ENCODE data around the gene PXK. TPM values are rescaled to one million over a fixed set of nuclear protein-coding genes. Genes with fewer than 3 reads are reported as not detected.

PXK gene
- total RNA-seq, 1 donor from 2014 or later = 47.6 TPM

DNA sequence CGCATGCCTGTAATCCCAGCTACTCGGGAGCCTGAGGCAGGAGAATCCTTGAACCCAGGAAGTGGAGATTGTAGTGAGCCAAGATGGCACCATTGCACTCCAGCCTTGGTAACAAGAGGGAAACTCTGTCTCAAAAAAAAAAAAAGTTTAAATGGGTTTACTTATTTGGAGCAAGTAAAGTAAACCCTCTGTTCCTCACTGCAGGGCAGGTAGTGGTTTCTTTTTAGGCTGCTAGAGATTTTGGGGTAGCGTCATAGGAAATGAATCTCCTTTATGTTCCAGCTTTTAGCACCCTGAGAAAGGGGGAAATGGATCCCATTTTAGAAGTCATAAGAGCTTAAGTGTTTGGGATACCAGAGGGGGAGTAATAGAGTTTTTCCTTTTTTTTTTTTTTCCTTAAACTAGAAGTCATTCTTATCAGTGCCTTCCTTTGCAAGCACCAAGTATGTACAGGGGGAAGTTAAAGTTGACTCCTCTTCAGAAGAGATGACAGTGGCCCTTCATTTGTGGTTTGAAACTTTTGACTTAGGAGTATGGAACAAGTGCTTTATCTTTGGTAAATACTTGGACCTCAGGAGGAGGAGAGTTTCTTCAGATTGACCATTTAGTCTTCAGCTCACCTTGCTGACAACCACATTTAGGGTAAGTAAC lies 8.0 kb downstream of the PXK start:
- H3K36me3 Mint-ChIP-seq (ENCODE audit: low read depth) = peaks cover 53% of the 10 kb centered on the region

DNA sequence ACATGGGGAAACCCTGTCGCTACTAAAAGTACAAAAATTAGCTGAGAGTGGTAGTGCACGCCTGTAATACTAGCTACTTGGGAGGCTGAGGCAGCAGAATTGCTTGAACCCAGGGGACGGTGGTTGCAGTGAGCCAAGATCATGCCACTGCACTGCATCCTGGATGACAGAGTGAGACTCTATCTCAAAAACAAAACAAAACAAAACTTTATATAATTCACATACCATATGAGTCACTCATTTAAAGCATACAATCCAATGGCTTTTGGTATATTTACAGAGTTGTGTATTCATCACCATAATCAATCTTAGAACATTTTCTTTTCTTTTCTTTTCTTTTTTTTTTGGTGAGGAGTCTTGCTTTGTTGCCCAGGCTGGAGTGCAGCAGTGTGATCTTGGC lies 8.7 kb downstream of the PXK start:
- intact Hi-C loops (cut with micrococcal nuclease) = no loop called here
- Mint-ChIP-seq H3K4me1 (ENCODE audit: low read depth) (peaks cover 35% of the 10 kb centered on the region), H3K9me3 (no peaks in the 10 kb centered on the region), H3K27ac (peak overlapping the region; percentile 71), H3K27me3 (ENCODE audit: low read depth) (no peaks in the 10 kb centered on the region), H3K4me3 (ENCODE audit: low read depth) (no peak overlapping the region), H3K36me3 (ENCODE audit: low read depth) (peaks cover 52% of the 10 kb centered on the region)
- no peak for DNase-seq (ENCODE audit: low spot score)

More for the DNA sequence above, 8.0 kb downstream of the PXK start:
- Mint-ChIP-seq H3K4me1 (ENCODE audit: low read depth) (peaks cover 34% of the 10 kb centered on the region), H3K27ac (peak overlapping the region; percentile 71), H3K4me3 (ENCODE audit: low read depth) (no peak overlapping the region), H3K27me3 (ENCODE audit: low read depth) (no peaks in the 10 kb centered on the region), H3K9me3 (no peaks in the 10 kb centered on the region)
- DNase-seq (ENCODE audit: low spot score) = no peak
- intact Hi-C loops (cut with micrococcal nuclease) = no loop called here

DNA sequence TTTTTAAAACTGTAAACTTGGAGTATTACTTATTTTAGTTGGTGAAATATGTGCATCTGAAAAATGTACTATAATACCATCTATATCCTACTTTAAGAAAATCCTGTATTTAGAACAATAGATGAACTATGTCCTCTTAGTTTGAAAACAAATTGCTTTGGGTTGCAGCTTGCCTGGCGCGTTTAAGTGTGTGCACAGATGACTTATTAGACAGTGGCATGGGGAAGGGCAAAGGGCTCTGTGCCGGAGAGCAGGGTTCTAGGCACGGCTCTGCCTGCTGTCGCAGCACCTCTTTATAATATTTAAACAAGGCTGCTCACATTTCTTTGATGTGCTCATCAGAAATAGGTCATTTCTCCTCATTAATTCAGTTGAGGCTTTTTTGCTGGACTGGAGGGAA lies 10.0 kb downstream of the PXK start:
- H3K9me3 Mint-ChIP-seq = no peaks in the 10 kb centered on the region
- peaks cover 34% of the 10 kb centered on the region for H3K4me1 Mint-ChIP-seq (ENCODE audit: low read depth)
- no peaks in the 10 kb centered on the region for H3K27me3 Mint-ChIP-seq (ENCODE audit: low read depth)
- intact Hi-C loops (cut with micrococcal nuclease) = no loop called here
- no peak overlapping the region for H3K4me3 Mint-ChIP-seq (ENCODE audit: low read depth)
- no peak for DNase-seq (ENCODE audit: low spot score)
- H3K36me3 Mint-ChIP-seq (ENCODE audit: low read depth) = peaks cover 52% of the 10 kb centered on the region
- H3K27ac Mint-ChIP-seq = no peak overlapping the region

DNA sequence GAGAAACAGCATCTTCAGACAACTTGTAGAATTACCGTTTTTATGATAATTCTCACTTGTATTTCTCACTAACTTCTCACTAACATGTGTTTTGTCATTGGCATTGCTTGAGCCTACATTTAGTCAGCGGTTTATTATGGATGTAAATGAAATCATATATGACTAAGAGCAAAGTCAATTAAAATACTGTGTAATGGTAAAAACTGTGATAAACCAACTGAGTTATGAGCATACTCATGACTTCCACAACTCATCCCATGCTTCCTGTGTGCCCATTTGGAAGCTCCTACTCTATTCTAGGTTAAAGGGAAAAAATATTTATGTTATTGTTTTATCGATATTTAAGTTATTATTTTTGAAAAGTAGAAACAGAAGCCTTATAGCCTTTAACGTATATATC lies 12.8 kb downstream of the PXK start:
- no peak for DNase-seq (ENCODE audit: low spot score)
- Mint-ChIP-seq H3K27ac (peak overlapping the region; percentile 63), H3K36me3 (ENCODE audit: low read depth) (peaks cover 56% of the 10 kb centered on the region), H3K4me1 (ENCODE audit: low read depth) (peaks cover 52% of the 10 kb centered on the region), H3K4me3 (ENCODE audit: low read depth) (no peak overlapping the region), H3K27me3 (ENCODE audit: low read depth) (no peaks in the 10 kb centered on the region), H3K9me3 (no peaks in the 10 kb centered on the region)
- intact Hi-C loops (cut with micrococcal nuclease) = no loop called here

DNA sequence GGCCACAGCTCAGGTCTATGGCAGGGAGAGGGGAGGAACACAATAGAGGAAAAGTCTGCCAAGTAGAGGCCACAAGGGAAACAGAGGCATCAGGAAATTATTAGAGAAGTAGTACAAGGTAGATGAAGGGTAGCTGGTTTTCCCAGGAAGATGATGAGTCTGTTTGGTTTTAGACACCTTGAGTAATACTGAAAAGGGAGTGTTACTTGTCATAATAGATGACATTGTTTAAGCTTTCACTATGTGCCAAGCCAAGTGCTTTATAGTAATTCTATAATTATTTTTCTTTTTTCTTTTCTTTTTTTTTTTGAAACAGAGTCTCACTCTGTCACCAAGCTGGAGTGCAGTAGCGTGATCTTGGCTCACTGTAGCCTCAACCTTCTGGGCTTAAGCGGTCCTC lies 13.7 kb downstream of the PXK start:
- Mint-ChIP-seq H3K27me3 (ENCODE audit: low read depth) (no peaks in the 10 kb centered on the region), H3K4me1 (ENCODE audit: low read depth) (peaks cover 49% of the 10 kb centered on the region)
- intact Hi-C loops (cut with micrococcal nuclease) = loop anchor here (1.0 kb wide), 1 partner anchor 11 kb away; no protein-coding TSS in a partner anchor

DNA sequence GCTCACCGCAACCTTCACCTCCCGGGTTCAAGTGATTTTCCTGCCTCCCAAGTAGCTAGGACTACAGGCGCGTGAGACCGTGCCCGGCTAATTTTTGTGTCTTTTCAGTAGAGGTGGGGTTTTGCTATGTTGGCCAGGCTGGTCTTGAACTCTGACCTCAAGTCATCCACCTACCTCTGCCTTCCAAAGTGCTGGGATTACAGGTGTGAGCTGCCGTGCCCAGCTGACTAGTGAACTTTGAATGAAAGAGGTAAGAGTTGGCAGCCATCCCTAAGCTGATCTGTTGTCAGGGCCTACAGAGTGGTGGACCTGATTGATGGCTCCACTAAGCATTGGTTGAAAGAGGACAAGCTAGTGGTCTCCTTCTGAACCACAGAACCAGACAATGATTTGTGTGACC lies 15.3 kb downstream of the PXK start:
- H3K4me3 Mint-ChIP-seq (ENCODE audit: low read depth) = no peak overlapping the region
- H3K36me3 Mint-ChIP-seq (ENCODE audit: low read depth) = peaks cover 49% of the 10 kb centered on the region
- intact Hi-C loops (cut with micrococcal nuclease) = no loop called here
- no peaks in the 10 kb centered on the region for H3K27me3 Mint-ChIP-seq (ENCODE audit: low read depth)
- peak overlapping the region; percentile 53 for H3K27ac Mint-ChIP-seq
- H3K9me3 Mint-ChIP-seq = no peaks in the 10 kb centered on the region
- DNase-seq (ENCODE audit: low spot score) = no peak
- peaks cover 60% of the 10 kb centered on the region for H3K4me1 Mint-ChIP-seq (ENCODE audit: low read depth)

More for the DNA sequence above, 13.7 kb downstream of the PXK start:
- Mint-ChIP-seq H3K36me3 (ENCODE audit: low read depth) (peaks cover 47% of the 10 kb centered on the region), H3K4me3 (ENCODE audit: low read depth) (no peak overlapping the region), H3K9me3 (no peaks in the 10 kb centered on the region), H3K27ac (peak overlapping the region; percentile 63)
- no peak for DNase-seq (ENCODE audit: low spot score)

DNA sequence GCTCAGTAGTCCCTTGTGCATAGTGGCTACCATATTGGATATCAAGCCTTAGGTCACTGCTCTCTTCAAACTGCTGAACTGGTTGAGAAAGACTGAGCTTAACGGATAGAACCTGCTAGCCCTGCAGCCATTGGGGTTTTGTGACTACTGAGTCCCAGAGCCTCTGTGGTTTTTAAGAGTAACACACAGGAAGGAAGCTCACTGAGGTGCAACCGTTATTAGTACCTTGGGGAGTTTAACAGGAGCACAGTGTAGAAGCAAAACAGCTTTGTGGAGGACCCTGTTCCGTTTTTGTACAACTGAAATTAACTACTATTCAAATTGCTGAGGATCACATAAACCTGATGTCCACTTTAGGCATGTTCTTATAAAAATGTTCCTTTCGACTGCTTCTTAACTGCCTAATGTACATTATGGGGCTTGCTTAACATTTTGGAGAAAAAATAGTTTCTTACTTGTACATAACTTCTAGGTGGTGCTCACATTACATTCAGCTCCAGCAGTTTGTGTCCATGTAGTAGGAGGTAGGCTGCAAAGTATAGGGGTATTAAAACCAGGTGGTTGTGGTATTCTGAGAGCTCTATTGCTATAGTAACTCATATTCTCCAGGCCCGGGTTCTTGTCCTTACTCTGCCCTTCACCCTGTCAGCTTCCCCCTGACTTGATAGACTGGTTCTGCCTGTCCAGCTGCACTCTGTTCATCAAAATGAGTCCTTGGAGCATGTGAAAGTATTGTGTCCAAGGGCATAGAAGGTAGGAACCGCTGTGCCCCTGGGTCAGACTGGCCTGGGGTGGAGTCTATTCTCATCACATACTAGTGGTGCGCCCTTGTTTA lies 17.3 kb downstream of the PXK start:
- no peaks in the 10 kb centered on the region for H3K27me3 Mint-ChIP-seq (ENCODE audit: low read depth)
- H3K9me3 Mint-ChIP-seq = no peaks in the 10 kb centered on the region
- H3K36me3 Mint-ChIP-seq (ENCODE audit: low read depth) = peaks cover 46% of the 10 kb centered on the region
- intact Hi-C loops (cut with micrococcal nuclease) = loop anchor here (10.0 kb wide), 1 partner anchor 85 kb away; no protein-coding TSS in a partner anchor
- peaks cover 67% of the 10 kb centered on the region for H3K4me1 Mint-ChIP-seq (ENCODE audit: low read depth)
- peak overlapping the region; percentile 27 for H3K4me3 Mint-ChIP-seq (ENCODE audit: low read depth)
- peak overlapping the region; percentile 82 for H3K27ac Mint-ChIP-seq
- no peak for DNase-seq (ENCODE audit: low spot score)

DNA sequence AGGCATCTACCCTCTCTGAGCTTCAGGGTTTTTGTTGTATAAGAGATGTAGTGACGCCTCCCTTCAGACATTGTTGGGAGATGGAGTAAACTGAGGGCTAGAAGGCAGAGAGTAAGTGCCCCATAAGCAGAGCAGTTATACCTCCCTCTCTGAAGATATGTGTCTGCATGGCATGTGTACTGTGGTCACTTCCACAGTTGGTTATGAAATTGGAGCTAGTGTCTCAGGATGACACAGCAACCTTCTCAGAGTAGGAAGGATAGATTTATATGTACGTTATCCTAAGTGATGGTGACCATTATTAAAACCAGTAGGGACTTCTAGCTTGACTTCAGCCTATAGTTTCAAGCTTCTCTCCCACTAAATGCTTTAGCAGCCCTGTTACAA lies 17.9 kb downstream of the PXK start:
- peak overlapping the region; percentile 82 for H3K27ac Mint-ChIP-seq
- H3K36me3 Mint-ChIP-seq (ENCODE audit: low read depth) = peaks cover 46% of the 10 kb centered on the region
- H3K9me3 Mint-ChIP-seq = no peaks in the 10 kb centered on the region
- intact Hi-C loops (cut with micrococcal nuclease) = loop anchor here (10.0 kb wide), 1 partner anchor 86 kb away; no protein-coding TSS in a partner anchor
- peaks cover 72% of the 10 kb centered on the region for H3K4me1 Mint-ChIP-seq (ENCODE audit: low read depth)
- DNase-seq (ENCODE audit: low spot score) = no peak
- no peaks in the 10 kb centered on the region for H3K27me3 Mint-ChIP-seq (ENCODE audit: low read depth)
- H3K4me3 Mint-ChIP-seq (ENCODE audit: low read depth) = peak overlapping the region; percentile 27

DNA sequence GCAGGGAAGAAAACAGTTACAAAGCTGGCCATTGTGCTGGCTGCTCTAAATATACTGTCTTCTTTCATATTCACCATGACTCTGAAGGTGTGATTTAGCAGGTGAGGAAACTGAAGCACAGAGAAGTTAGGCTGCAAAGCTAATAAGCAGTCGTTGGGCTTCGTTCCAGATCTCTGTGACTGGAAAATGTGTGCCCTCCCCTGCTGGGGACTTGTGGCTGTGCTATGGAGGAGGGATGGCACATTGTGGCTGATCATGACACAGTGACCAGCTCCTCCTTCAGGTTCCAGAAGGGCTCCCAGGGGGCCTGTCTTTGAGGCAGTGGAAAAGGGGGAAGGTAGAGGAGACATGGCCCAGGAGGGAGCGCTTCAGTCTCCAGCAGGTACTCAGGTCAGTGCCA lies 19.2 kb downstream of the PXK start:
- H3K27me3 Mint-ChIP-seq (ENCODE audit: low read depth) = no peaks in the 10 kb centered on the region
- H3K36me3 Mint-ChIP-seq (ENCODE audit: low read depth) = peaks cover 42% of the 10 kb centered on the region
- intact Hi-C loops (cut with micrococcal nuclease) = loop anchor here (10.0 kb wide), 1 partner anchor 87 kb away; no protein-coding TSS in a partner anchor
- H3K4me1 Mint-ChIP-seq (ENCODE audit: low read depth) = peaks cover 76% of the 10 kb centered on the region
- no peak for DNase-seq (ENCODE audit: low spot score)
- no peaks in the 10 kb centered on the region for H3K9me3 Mint-ChIP-seq
- peak overlapping the region; percentile 87 for H3K27ac Mint-ChIP-seq
- H3K4me3 Mint-ChIP-seq (ENCODE audit: low read depth) = peak overlapping the region; percentile 65

DNA sequence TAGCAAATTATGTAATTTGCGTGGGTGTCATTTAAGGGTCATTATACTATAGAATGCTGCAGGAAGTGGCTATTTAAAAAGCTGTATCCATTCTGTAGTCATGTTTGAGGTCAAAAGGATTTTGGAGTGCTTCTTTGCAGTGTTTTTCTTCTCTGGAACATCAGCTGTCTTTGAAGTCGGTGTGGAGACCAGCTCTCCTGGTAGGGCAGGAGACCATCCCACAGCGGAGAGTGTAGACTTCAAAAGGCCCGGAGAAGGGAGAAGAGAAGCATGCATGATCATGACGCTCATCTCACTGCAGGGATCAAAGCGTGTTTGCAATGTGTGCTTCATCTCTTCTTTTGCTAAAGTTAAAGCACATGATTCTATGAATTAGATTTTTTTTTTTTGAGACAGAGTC lies 19.9 kb downstream of the PXK start:
- peaks cover 77% of the 10 kb centered on the region for H3K4me1 Mint-ChIP-seq (ENCODE audit: low read depth)
- peak overlapping the region; percentile 87 for H3K27ac Mint-ChIP-seq
- H3K27me3 Mint-ChIP-seq (ENCODE audit: low read depth) = no peaks in the 10 kb centered on the region
- H3K36me3 Mint-ChIP-seq (ENCODE audit: low read depth) = peaks cover 38% of the 10 kb centered on the region
- H3K9me3 Mint-ChIP-seq = no peaks in the 10 kb centered on the region
- H3K4me3 Mint-ChIP-seq (ENCODE audit: low read depth) = peak overlapping the region; percentile 82
- intact Hi-C loops (cut with micrococcal nuclease) = loop anchor here (10.0 kb wide), 1 partner anchor 88 kb away; no protein-coding TSS in a partner anchor
- DNase-seq (ENCODE audit: low spot score) = no peak

DNA sequence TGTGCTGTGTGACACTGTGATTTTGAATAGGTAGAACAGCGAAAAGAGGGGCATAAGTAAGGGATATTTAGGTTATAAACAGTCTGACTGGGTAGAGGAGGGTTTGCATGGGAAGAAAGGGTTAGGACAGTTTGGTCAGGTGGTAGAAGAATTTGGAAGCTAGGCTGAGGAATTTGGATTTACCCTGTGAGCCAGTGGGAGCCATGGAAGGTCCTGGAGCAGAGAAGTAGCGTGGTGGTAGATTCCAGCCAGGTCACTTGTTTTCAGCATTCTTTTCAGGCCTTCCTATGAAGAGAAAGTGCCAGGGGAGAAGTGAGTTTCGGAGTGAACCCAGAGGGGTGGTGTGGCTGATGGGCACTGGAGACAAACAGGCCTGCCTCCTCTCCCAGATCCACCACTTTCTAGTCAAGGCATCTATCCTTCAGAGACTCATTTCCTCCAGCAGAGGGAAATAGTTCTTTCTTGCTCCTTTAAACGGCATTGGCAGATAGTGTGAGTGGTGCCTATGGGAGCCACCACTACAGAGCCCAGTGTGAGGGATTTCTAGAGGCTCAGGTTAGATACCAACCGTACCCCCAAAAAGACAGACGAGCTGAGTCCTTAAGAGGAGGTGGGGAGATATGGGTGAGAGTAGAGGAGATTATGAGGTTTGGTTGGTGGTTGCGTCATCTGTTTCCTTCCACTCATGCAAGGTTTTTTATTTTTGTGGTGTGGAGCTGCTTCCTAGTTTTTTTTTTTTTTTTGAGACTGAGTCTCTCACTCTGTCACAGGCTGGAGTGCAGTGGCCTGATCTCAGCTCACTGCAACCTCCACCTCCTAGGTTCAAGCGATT lies 21.2 kb downstream of the PXK start:
- peak; percentile 46 for DNase-seq (ENCODE audit: low spot score)
- peaks cover 80% of the 10 kb centered on the region for H3K4me1 Mint-ChIP-seq (ENCODE audit: low read depth)
- no peaks in the 10 kb centered on the region for H3K9me3 Mint-ChIP-seq
- intact Hi-C loops (cut with micrococcal nuclease) = loop anchor here (10.0 kb wide), 1 partner anchor 89 kb away; no protein-coding TSS in a partner anchor
- H3K27me3 Mint-ChIP-seq (ENCODE audit: low read depth) = no peaks in the 10 kb centered on the region
- peak overlapping the region; percentile 97 for H3K27ac Mint-ChIP-seq
- peak overlapping the region; percentile 82 for H3K4me3 Mint-ChIP-seq (ENCODE audit: low read depth)
- peaks cover 26% of the 10 kb centered on the region for H3K36me3 Mint-ChIP-seq (ENCODE audit: low read depth)

DNA sequence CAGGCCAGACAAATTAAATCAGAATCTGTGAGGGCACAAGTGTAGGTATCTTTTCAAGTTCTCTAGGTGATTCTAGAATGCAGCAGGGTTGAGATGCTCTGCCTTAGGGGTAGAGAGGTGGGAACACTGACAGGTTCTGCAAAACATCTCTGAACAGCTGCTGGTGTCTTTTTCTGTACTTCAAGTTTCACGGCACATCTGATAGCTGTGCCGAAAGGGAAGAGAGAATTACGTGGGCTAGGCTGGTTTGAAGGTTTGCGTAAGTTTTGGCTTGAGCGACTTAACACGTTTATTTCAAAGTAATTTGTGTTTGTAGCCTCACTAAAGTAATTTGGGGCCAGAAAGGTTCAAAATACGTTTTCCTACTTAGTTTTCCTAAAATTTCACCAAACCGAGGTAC lies 22.5 kb downstream of the PXK start:
- Mint-ChIP-seq H3K4me3 (ENCODE audit: low read depth) (no peak overlapping the region), H3K9me3 (no peaks in the 10 kb centered on the region), H3K27me3 (ENCODE audit: low read depth) (no peaks in the 10 kb centered on the region), H3K27ac (no peak overlapping the region), H3K36me3 (ENCODE audit: low read depth) (peaks cover 25% of the 10 kb centered on the region), H3K4me1 (ENCODE audit: low read depth) (peaks cover 70% of the 10 kb centered on the region)
- no peak for DNase-seq (ENCODE audit: low spot score)
- intact Hi-C loops (cut with micrococcal nuclease) = loop anchor here (5.0 to 10.0 kb wide), 2 partner anchors 90 to 117 kb away; no protein-coding TSS in a partner anchor
